AG09319 (cell line): Measurements from ENCODE around the gene NCOA1.

Experiments used
- DNase-seq: peaks from one replicate; pipeline ENCODE4 v3.0.0-alpha.2; 2010; ENCODE audit warnings: low read depth; ENCODE audit errors: extremely low read depth
- CTCF ChIP-seq: IDR thresholded peaks from 2 replicates; pipeline ENCODE4 v1.5.1; 2011; ENCODE audit warnings: low read depth, mild to moderate bottlenecking, inconsistent platforms, low read length, moderate library complexity

Gene NCOA1

DNA sequence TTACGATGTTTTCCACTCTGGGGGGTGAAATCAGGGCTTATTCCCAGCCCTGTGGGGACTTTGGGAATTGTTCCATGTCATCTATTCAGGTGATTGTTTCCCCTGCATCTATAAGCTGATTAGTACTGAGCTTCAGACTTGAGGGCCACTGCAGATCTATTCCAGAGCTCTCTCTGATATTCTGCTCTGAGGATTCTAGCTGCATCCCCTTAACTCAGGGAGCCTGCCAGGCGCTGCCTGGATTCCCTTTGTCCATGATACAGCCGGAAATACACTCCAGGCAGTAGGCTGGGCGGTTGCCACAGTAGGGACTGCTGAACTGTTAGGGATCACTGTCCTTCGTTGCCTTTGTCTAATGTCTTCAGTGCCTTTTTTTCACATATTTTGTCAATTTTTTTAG is 270.8 kb downstream of the NCOA1 start:
- TF ChIP-seq CTCF: no peak
- DNase-seq: no peak

DNA sequence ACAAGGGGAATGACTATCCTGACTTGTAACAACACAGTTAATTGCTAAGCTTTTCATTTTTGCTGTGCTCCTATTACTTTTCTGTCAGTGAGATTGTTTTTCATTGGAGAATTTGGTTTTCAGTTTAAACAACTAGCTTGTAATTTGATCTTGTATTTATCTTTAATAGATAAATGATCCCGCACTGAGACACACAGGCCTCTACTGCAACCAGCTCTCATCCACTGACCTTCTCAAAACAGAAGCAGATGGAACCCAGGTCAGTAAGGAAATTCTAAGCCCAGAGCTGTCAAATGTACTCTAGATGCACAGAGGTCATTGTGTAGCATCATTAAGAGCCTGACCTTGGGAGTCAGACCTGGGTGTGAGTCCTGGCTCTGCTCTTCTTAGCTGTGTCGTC is 271.5 kb downstream of the NCOA1 start:
- no peak for TF ChIP-seq CTCF
- DNase-seq: no peak

GRCh38 chr2:24763843-24764242 is 272.8 kb downstream of the NCOA1 start:
- DNase-seq: no peak
- no peak for TF ChIP-seq CTCF

- no peak for DNase-seq
- no peak for TF ChIP-seq CTCF
Observed at GRCh38 chr2:24766609-24767008, 275.6 kb downstream of the NCOA1 start.

DNA sequence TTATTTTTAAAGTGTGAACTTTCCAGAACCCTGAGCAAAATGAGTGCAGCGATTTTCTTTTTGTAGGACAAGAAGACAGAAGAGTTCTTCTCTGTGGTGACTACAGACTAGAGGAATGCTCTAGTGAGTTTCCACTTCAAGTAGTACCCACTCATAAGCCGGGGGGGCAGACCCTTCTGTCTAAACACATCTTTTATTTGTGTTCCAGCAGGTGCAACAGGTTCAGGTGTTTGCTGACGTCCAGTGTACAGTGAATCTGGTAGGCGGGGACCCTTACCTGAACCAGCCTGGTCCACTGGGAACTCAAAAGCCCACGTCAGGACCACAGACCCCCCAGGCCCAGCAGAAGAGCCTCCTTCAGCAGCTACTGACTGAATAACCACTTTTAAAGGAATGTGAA is 277.0 kb downstream of the NCOA1 start:
- no peak for DNase-seq
- no peak for TF ChIP-seq CTCF

- TF ChIP-seq CTCF: no peak
- DNase-seq: no peak
Observed at GRCh38 chr2:24768601-24769000, 277.5 kb downstream of the NCOA1 start.

- no peak for TF ChIP-seq CTCF
- no peak for DNase-seq
Observed at GRCh38 chr2:24771061-24771460, 280.0 kb downstream of the NCOA1 start.
